Choroid plexus epithelial cell (primary cell): ENCODE results near the gene PTBP1.

Experiments used
- DNase-seq: peaks from one replicate; pipeline ENCODE4 v3.0.0-alpha.2; 2010; ENCODE audit warnings: low read depth
- H3K4me3 ChIP-seq: 2 replicates; pipeline ENCODE4 v1.5.1; 2011; ENCODE audit warnings: low read depth, mild to moderate bottlenecking, control low read depth, low read length, moderate library complexity
- CTCF ChIP-seq: conservative IDR thresholded peaks from 2 replicates; pipeline ENCODE4 v1.5.1; 2011; ENCODE audit warnings: low read depth, mild to moderate bottlenecking, control low read depth, inconsistent platforms, low read length, moderate library complexity

The PTBP1 gene

GRCh38 chr19:754530-754929 is 42.7 kb upstream of the PTBP1 start:
- TF ChIP-seq CTCF: no peak
- DNase-seq: no peak
- no peak overlapping the region for H3K4me3 ChIP-seq

- no peak overlapping the region for H3K4me3 ChIP-seq
- no peak for DNase-seq
- no peak for TF ChIP-seq CTCF
These were observed 42.2 kb upstream of the PTBP1 start for GRCh38 chr19:755063-755462.

- peak; percentile 52 for DNase-seq
- no peak for TF ChIP-seq CTCF
- no peak overlapping the region for H3K4me3 ChIP-seq
These were observed 41.0 kb upstream of the PTBP1 start for GRCh38 chr19:756236-756635.

GRCh38 chr19:756821-757688 is 40.2 kb upstream of the PTBP1 start:
- no peak overlapping the region for H3K4me3 ChIP-seq
- no peak for TF ChIP-seq CTCF
- DNase-seq: no peak

GRCh38 chr19:757811-758668 is 39.2 kb upstream of the PTBP1 start:
- DNase-seq: no peak
- H3K4me3 ChIP-seq: no peak overlapping the region

GRCh38 chr19:763181-763580 is 34.1 kb upstream of the PTBP1 start:
- DNase-seq: no peak
- H3K4me3 ChIP-seq: no peak overlapping the region
- no peak for TF ChIP-seq CTCF

More at GRCh38 chr19:757811-758668, 39.2 kb upstream of the PTBP1 start:
- no peak for TF ChIP-seq CTCF
